Measurements from ENCODE around the gene ANKRD44. TPM values are rescaled to one million over a fixed set of nuclear protein-coding genes. Genes with fewer than 3 reads are reported as not detected.

Gene ANKRD44
- total and polyA plus RNA-seq, 4 experiments from 2014 or later = 51.5 to 248 (median 158) TPM

GRCh38 chr2:197212344-197213262, 98.0 kb downstream of the ANKRD44 start:
- H3K4me1 ChIP-seq (ENCODE audit: insufficient read depth, low read length) = peaks cover 100% of the 10 kb centered on the region
- H3K27me3 ChIP-seq (ENCODE audit: insufficient read depth, low read length) = no peaks in the 10 kb centered on the region
- intact Hi-C loops (cut with micrococcal nuclease) = loop anchor here (2.0 kb wide), 1 partner anchor 28 kb away; no protein-coding TSS in a partner anchor
- H3K9me3 Mint-ChIP-seq = peaks cover 0 to 3% (median 0%) of the 10 kb centered on the region in 8 donors
- peak overlapping the region; percentile 68 for H3K27ac ChIP-seq (ENCODE audit: low read depth, low read length)
- H3K27ac Mint-ChIP-seq = peak overlapping the region; percentile 88 to 100 (median 98)
- peaks cover 6 to 46% of the 10 kb centered on the region in 2 donors for H3K36me3 Mint-ChIP-seq
- no peaks in the 10 kb centered on the region for H3K36me3 ChIP-seq (ENCODE audit: insufficient read depth, low read length)
- CTCF ChIA-PET (ENCODE audit: partially characterized antibody) = interaction anchor here (1.0 to 5.6 kb wide), 10 partner anchors 14 to 99 kb away, joined by 3 to 31 read pairs (median 7); partner anchors contain the start of gene ANKRD44
- H3K9me3 ChIP-seq (ENCODE audit: control insufficient read depth in 1 of 2, low read length in 2 of 2) = no peaks in the 10 kb centered on the region
- peaks cover 0 to 3% of the 10 kb centered on the region in 2 donors for H3K27me3 Mint-ChIP-seq
- POLR2A ChIA-PET (ENCODE audit: partially characterized antibody) = interaction anchor here (1.0 to 55.3 kb wide), 7 partner anchors 4 to 110 kb away, joined by 3 to 1394 read pairs (median 5); partner anchors contain the start of gene ANKRD44
- H3K4me1 Mint-ChIP-seq = peaks cover 78 to 100% (median 94%) of the 10 kb centered on the region in 4 donors
- peak overlapping the region in 1 of 2 donors; percentile 8 for H3K4me3 ChIP-seq (ENCODE audit: low read length in 2 of 2)
- H3K4me3 Mint-ChIP-seq = peak overlapping the region; percentile 71 to 89 (median 80)
- peak; percentile 43 to 68 (median 58) for DNase-seq

- Mint-ChIP-seq H3K27me3 (peaks cover 0 to 3% of the 10 kb centered on the region in 2 donors), H3K4me1 (peaks cover 78 to 100% (median 94%) of the 10 kb centered on the region in 4 donors), H3K9me3 (peaks cover 0 to 3% (median 0%) of the 10 kb centered on the region in 8 donors), H3K36me3 (peaks cover 6 to 40% of the 10 kb centered on the region in 2 donors), H3K4me3 (peak overlapping the region; percentile 68 to 89 (median 80)), H3K27ac (peak overlapping the region; percentile 88 to 100 (median 98))
- peaks cover 100% of the 10 kb centered on the region for H3K4me1 ChIP-seq (ENCODE audit: insufficient read depth, low read length)
- no peak overlapping the region for H3K4me3 ChIP-seq (ENCODE audit: low read length in 2 of 2)
- peak overlapping the region; percentile 68 for H3K27ac ChIP-seq (ENCODE audit: low read depth, low read length)
- H3K27me3 ChIP-seq (ENCODE audit: insufficient read depth, low read length) = no peaks in the 10 kb centered on the region
- ChIA-PET CTCF (ENCODE audit: partially characterized antibody) (interaction anchor here (1.6 to 5.6 kb wide), 5 partner anchors 14 to 99 kb away, joined by 6 to 31 read pairs (median 8); partner anchors contain the start of gene ANKRD44), POLR2A (ENCODE audit: partially characterized antibody) (interaction anchor here (1.0 to 55.3 kb wide), 6 partner anchors 4 to 110 kb away, joined by 3 to 1394 read pairs (median 534); partner anchors contain the start of gene ANKRD44)
- no peaks in the 10 kb centered on the region for H3K36me3 ChIP-seq (ENCODE audit: insufficient read depth, low read length)
- H3K9me3 ChIP-seq (ENCODE audit: control insufficient read depth in 1 of 2, low read length in 2 of 2) = no peaks in the 10 kb centered on the region
- intact Hi-C loops (cut with micrococcal nuclease) = loop anchor here (2.0 kb wide), 1 partner anchor 29 kb away; no protein-coding TSS in a partner anchor
- peak in 2 of 5 donors; percentile 56 to 81 for DNase-seq
These were observed 98.7 kb downstream of the ANKRD44 start for GRCh38 chr2:197211881-197212342.

GRCh38 chr2:197210430-197210829, 100.2 kb downstream of the ANKRD44 start:
- H3K36me3 Mint-ChIP-seq = peaks cover 3 to 33% of the 10 kb centered on the region in 2 donors
- Histone ChIP-seq H3K27me3 (ENCODE audit: insufficient read depth, low read length) (no peaks in the 10 kb centered on the region), H3K4me3 (ENCODE audit: low read length in 2 of 2) (peak overlapping the region in 1 of 2 donors; percentile 12), H3K9me3 (ENCODE audit: control insufficient read depth in 1 of 2, low read length in 2 of 2) (no peaks in the 10 kb centered on the region), H3K36me3 (ENCODE audit: insufficient read depth, low read length) (no peaks in the 10 kb centered on the region), H3K4me1 (ENCODE audit: insufficient read depth, low read length) (peaks cover 100% of the 10 kb centered on the region), H3K27ac (ENCODE audit: low read depth, low read length) (peak overlapping the region; percentile 68)
- ChIA-PET CTCF (ENCODE audit: partially characterized antibody) (interaction anchor here (0.9 to 9.2 kb wide), 10 partner anchors 12 to 99 kb away, joined by 3 to 97 read pairs (median 6); partner anchors contain the start of gene ANKRD44), POLR2A (ENCODE audit: partially characterized antibody) (interaction anchor here (0.5 to 55.3 kb wide), 5 partner anchors 2 to 133 kb away, joined by 3 to 1394 read pairs (median 1065); partner anchors contain the start of gene ANKRD44)
- peaks cover 0 to 3% of the 10 kb centered on the region in 2 donors for H3K27me3 Mint-ChIP-seq
- H3K9me3 Mint-ChIP-seq = no peaks in the 10 kb centered on the region
- peak overlapping the region; percentile 88 to 100 (median 98) for H3K27ac Mint-ChIP-seq
- H3K4me1 Mint-ChIP-seq = peaks cover 79 to 100% (median 92%) of the 10 kb centered on the region in 4 donors
- DNase-seq = no peak
- H3K4me3 Mint-ChIP-seq = peak overlapping the region; percentile 38 to 88 (median 74)
- intact Hi-C loops (cut with micrococcal nuclease) = no loop called here

GRCh38 chr2:197209742-197210408, 100.7 kb downstream of the ANKRD44 start:
- no peaks in the 10 kb centered on the region for H3K9me3 Mint-ChIP-seq
- Histone ChIP-seq H3K27ac (ENCODE audit: low read depth, low read length) (peak overlapping the region; percentile 68), H3K9me3 (ENCODE audit: control insufficient read depth in 1 of 2, low read length in 2 of 2) (no peaks in the 10 kb centered on the region), H3K27me3 (ENCODE audit: insufficient read depth, low read length) (no peaks in the 10 kb centered on the region), H3K36me3 (ENCODE audit: insufficient read depth, low read length) (no peaks in the 10 kb centered on the region), H3K4me3 (ENCODE audit: low read length in 2 of 2) (peak overlapping the region in 1 of 2 donors; percentile 12), H3K4me1 (ENCODE audit: insufficient read depth, low read length) (peaks cover 100% of the 10 kb centered on the region)
- intact Hi-C loops (cut with micrococcal nuclease) = loop anchor here (1.0 kb wide), 1 partner anchor 11 kb away; no protein-coding TSS in a partner anchor
- H3K36me3 Mint-ChIP-seq = peaks cover 3 to 32% of the 10 kb centered on the region in 2 donors
- peaks cover 0 to 3% of the 10 kb centered on the region in 2 donors for H3K27me3 Mint-ChIP-seq
- H3K27ac Mint-ChIP-seq = peak overlapping the region; percentile 88 to 100 (median 98)
- peaks cover 84 to 100% (median 93%) of the 10 kb centered on the region in 4 donors for H3K4me1 Mint-ChIP-seq
- ChIA-PET CTCF (ENCODE audit: partially characterized antibody) (interaction anchor here (0.9 to 9.2 kb wide), 12 partner anchors 11 to 100 kb away, joined by 3 to 97 read pairs (median 6); partner anchors contain the start of gene ANKRD44), POLR2A (ENCODE audit: partially characterized antibody) (interaction anchor here (0.5 to 55.3 kb wide), 7 partner anchors 2 to 133 kb away, joined by 3 to 1394 read pairs (median 6); partner anchors contain the start of gene ANKRD44)
- peak overlapping the region; percentile 38 to 88 (median 74) for H3K4me3 Mint-ChIP-seq
- peak in 4 of 5 donors; percentile 37 to 86 (median 40) for DNase-seq

- intact Hi-C loops (cut with micrococcal nuclease) = loop anchor here (1.0 kb wide), 1 partner anchor 10 kb away; no protein-coding TSS in a partner anchor
- Mint-ChIP-seq H3K36me3 (peaks cover 8 to 30% of the 10 kb centered on the region in 2 donors), H3K27me3 (peaks cover 0 to 3% of the 10 kb centered on the region in 2 donors), H3K4me1 (peaks cover 88 to 100% (median 95%) of the 10 kb centered on the region in 4 donors), H3K4me3 (peak overlapping the region; percentile 38 to 88 (median 74)), H3K9me3 (no peaks in the 10 kb centered on the region), H3K27ac (peak overlapping the region; percentile 88 to 100 (median 98))
- Histone ChIP-seq H3K4me1 (ENCODE audit: insufficient read depth, low read length) (peaks cover 100% of the 10 kb centered on the region), H3K4me3 (ENCODE audit: low read length in 2 of 2) (peak overlapping the region in 1 of 2 donors; percentile 12), H3K27me3 (ENCODE audit: insufficient read depth, low read length) (no peaks in the 10 kb centered on the region), H3K9me3 (ENCODE audit: control insufficient read depth in 1 of 2, low read length in 2 of 2) (no peaks in the 10 kb centered on the region), H3K36me3 (ENCODE audit: insufficient read depth, low read length) (no peaks in the 10 kb centered on the region), H3K27ac (ENCODE audit: low read depth, low read length) (peak overlapping the region; percentile 68)
- POLR2A ChIA-PET (ENCODE audit: partially characterized antibody) = interaction anchor here (1.3 to 55.3 kb wide), 7 partner anchors 1 to 93 kb away, joined by 4 to 1394 read pairs (median 6); partner anchors contain the start of gene ANKRD44
- CTCF ChIA-PET (ENCODE audit: partially characterized antibody) = interaction anchor here (1.1 to 9.2 kb wide), 11 partner anchors 11 to 100 kb away, joined by 3 to 97 read pairs (median 5); partner anchors contain the start of gene ANKRD44
- DNase-seq = peak in 2 of 5 donors; percentile 28 to 33
These were observed 101.3 kb downstream of the ANKRD44 start for GRCh38 chr2:197209246-197209645.

GRCh38 chr2:197208841-197209240, 101.7 kb downstream of the ANKRD44 start:
- ChIA-PET CTCF (ENCODE audit: partially characterized antibody) (interaction anchor here (0.9 to 9.2 kb wide), 9 partner anchors 11 to 101 kb away, joined by 3 to 97 read pairs (median 5); partner anchors contain the start of gene ANKRD44), POLR2A (ENCODE audit: partially characterized antibody) (interaction anchor here (0.9 to 55.3 kb wide), 8 partner anchors 1 to 226 kb away, joined by 3 to 1394 read pairs (median 5); partner anchors contain the start of genes ANKRD44 and SF3B1)
- Mint-ChIP-seq H3K4me1 (peaks cover 89 to 98% (median 92%) of the 10 kb centered on the region in 4 donors), H3K4me3 (peak overlapping the region in 7 of 8 donors; percentile 65 to 88 (median 76)), H3K27ac (peak overlapping the region; percentile 88 to 100 (median 98)), H3K9me3 (no peaks in the 10 kb centered on the region), H3K36me3 (peaks cover 8 to 29% of the 10 kb centered on the region in 2 donors), H3K27me3 (peaks cover 0 to 3% of the 10 kb centered on the region in 2 donors)
- Histone ChIP-seq H3K4me3 (ENCODE audit: low read length in 2 of 2) (peak overlapping the region in 1 of 2 donors; percentile 12), H3K4me1 (ENCODE audit: insufficient read depth, low read length) (peaks cover 98% of the 10 kb centered on the region), H3K36me3 (ENCODE audit: insufficient read depth, low read length) (no peaks in the 10 kb centered on the region), H3K9me3 (ENCODE audit: control insufficient read depth in 1 of 2, low read length in 2 of 2) (no peaks in the 10 kb centered on the region), H3K27ac (ENCODE audit: low read depth, low read length) (peak overlapping the region; percentile 68), H3K27me3 (ENCODE audit: insufficient read depth, low read length) (no peaks in the 10 kb centered on the region)
- intact Hi-C loops (cut with micrococcal nuclease) = loop anchor here (1.0 kb wide), 2 partner anchors 7 to 10 kb away; no protein-coding TSS in a partner anchor
- DNase-seq = peak in 1 of 5 donors; percentile 24

Measured in CD4-positive, alpha-beta memory T cell (primary cell).